Measurements from ENCODE around the gene TTC31. TPM values are rescaled to one million over a fixed set of nuclear protein-coding genes. Genes with fewer than 3 reads are reported as not detected.

The TTC31 gene
- total RNA-seq, 1 donor from 2014 or later, result 5.3 TPM

GRCh38 chr2:74524955-74525716 lies 42.3 kb downstream of the TTC31 start:
- DNase-seq (ENCODE audit: low read depth in 2 of 2), result no peak

GRCh38 chr2:74525717-74526648 lies 43.1 kb downstream of the TTC31 start, which contains the start of gene DQX1:
Gene DQX1 (minus strand): TSS chr2:74526231. CDS start chr2:74525729, 502 bp downstream.
- peak in 1 of 2 donors; percentile 29 for DNase-seq (ENCODE audit: low read depth in 2 of 2)

GRCh38 chr2:74526649-74527230 lies 43.9 kb downstream of the TTC31 start:
- DNase-seq (ENCODE audit: low read depth in 2 of 2), result no peak

GRCh38 chr2:74527741-74528140 lies 44.9 kb downstream of the TTC31 start:
- no peak for DNase-seq (ENCODE audit: low read depth in 2 of 2)

- no peak for DNase-seq (ENCODE audit: low read depth in 2 of 2)
Measured at GRCh38 chr2:74528600-74529356, 45.9 kb downstream of the TTC31 start.

DNA sequence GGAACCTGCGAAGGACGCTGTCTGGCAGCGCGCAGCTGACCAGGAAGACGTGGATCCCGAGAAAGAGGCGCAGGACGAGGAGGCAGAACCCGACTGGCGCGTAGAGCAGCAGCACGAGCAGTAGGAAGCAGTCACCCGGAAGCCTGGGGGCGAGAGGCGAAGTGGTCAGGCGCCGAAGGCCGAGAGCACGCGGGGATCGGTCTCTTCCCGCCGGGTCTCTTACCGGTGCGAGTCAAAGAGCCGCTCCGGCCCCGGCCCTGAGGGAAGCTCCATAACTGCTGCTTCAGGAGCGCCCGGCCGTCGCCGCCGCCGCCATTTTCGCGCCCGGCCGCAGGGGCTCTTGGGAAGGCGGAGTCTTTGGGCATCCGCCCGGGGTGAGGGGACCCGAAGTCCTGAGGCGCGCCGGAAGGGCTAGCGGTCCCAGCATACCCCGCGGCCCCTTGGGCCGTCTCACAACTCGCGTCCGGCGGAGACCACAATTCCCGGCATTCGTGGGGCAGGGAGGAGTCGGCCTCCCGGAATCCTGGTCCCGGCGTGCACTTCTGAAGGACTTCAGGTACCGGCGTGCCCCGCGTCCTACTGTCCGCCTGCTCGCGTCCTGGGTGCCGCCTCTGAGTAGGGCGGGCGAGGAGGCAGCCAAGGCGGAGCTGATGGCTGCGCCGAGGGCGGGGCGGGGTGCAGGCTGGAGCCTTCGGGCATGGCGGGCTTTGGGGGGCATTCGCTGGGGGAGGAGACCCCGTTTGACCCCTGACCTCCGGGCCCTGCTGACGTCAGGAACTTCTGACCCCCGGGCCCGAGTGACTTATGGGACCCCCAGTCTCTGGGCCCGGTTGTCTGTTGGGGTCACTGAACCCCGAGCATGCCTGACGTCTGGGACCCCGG lies 46.7 kb downstream of the TTC31 start, which contains the start of the genes AUP1 and HTRA2:
TSS of gene AUP1 (minus strand) at position 350 of the 882 bp plus-strand sequence. CDS start at position 273, 77 bp downstream.
TSS of gene HTRA2 (plus strand) at position 577 of the 882 bp plus-strand sequence. CDS start at position 651, 74 bp downstream.
- peak; percentile 92 to 96 for DNase-seq (ENCODE audit: low read depth in 2 of 2)

- DNase-seq (ENCODE audit: low read depth in 2 of 2), result peak; percentile 65 to 66
Measured at GRCh38 chr2:74530239-74531187, 47.6 kb downstream of the TTC31 start.

DNA sequence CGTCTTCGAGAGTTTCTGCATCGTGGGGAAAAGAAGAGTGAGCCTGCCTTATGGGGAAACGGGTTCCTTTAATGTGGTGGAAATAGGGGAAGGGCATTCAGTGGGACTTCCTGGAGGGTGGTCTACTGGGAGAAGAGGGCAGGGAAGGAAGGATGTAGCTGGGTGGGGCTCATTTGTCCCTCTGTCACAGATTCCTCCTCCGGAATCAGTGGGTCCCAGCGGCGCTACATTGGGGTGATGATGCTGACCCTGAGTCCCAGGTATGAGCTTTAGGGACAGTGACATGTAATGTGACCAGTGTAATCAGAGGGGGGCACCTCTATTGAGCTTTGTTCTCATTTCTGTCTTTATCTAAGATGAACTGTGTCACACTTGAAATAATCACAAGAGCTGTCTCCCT lies 48.8 kb downstream of the TTC31 start:
- no peak for DNase-seq (ENCODE audit: low read depth in 2 of 2)

DNA sequence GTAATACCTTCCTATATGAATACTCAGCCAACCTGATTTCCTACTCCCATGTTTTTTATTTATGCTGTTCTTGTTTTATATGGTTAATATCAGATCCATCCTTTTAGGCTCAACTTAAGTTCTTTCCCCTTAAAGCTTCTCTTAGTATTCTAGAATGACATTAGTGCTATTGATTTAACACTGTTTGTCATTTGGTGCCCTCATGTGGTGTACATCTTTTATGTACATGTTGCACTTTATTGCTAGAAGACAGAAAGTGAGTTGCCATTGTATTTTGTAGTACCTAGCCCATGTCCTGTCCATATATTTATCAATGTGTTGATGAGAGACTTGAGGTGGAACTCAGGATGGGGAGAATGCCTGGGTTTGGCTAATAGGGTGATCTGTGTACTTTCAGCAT lies 49.3 kb downstream of the TTC31 start:
- peak; percentile 37 to 68 for DNase-seq (ENCODE audit: low read depth in 2 of 2)

DNA sequence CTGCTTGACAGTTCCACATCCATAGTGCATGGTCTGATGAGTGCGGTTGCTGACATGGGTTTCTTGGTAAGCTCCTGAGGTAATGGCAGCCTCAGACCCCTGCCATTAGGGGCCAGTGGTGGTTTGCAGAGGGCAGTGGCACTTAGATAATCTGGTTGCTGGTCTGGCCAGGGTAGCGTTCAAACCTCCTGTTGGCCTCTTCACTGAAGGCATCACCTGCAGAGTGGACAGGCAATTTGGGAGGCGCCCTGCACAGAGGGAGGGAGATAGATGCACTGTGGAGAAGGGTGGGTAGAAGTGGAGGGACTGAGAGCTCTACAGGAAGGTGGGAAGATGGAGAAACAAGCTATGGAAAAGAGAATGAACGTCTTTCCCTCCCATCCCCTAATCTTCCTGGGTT lies 50.6 kb downstream of the TTC31 start:
- DNase-seq (ENCODE audit: low read depth in 2 of 2), result no peak

- DNase-seq (ENCODE audit: low read depth in 2 of 2), result no peak
Measured at GRCh38 chr2:74534411-74534810, 51.5 kb downstream of the TTC31 start.

GRCh38 chr2:74535440-74535965 lies 52.6 kb downstream of the TTC31 start:
- no peak for DNase-seq (ENCODE audit: low read depth in 2 of 2)

DNA sequence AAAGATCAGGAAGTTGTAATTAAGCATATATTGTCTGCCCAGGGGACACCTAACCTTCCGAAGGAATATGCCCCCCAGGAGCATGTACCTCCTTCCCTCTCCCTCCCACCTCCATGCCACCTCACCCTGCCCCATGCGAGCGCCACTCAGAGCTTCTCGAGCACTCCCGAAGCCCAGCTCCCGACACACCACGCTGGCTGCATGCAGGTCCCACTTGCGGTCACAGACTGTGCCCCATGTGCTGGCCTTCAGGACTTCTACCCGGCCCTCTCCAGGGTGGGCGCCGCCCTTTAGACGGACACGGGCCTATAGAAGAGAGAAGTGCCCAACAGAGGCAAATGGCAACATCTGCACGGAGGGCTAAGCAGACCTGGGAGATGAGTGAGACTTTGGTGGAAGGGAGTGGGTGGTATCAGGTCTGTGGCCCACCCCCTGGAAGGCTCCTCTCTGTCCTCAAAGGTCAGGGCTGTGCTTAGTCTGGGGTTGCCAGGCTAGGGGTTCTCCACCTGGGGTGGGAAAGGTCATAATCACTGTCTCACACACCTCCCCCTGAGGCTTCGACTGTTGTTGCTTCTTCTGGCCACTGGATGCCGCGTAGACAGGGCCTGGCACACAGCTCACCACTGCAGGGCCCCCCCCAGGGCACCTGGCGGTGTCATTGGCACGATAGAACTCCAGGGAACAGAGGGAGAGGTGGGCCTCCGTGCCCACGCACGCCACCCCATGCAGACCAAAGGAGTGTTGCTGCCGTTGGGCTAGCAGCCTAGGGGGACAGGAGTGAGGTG lies 53.5 kb downstream of the TTC31 start:
- DNase-seq (ENCODE audit: low read depth in 2 of 2), result no peak

DNA sequence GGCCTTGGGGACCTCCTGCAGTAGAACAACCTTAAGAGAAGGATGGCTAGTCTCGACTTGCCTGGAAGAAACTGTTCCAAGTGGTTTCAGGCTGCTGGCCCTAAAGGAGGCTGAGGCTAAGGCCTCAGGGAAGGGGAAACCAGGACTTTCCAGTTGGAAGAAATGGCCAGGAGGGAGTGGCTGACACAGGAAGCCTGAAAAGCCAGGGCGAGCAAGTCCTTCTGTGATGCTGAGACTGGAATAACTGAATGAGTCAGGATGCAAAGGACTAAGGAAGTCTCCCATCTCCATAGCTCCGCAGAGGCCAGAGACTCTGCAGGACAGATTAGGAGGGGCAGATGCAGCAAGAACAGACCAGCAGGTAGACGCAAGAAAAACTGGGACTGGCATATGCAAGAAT lies 54.3 kb downstream of the TTC31 start:
- DNase-seq (ENCODE audit: low read depth in 2 of 2), result no peak

DNA sequence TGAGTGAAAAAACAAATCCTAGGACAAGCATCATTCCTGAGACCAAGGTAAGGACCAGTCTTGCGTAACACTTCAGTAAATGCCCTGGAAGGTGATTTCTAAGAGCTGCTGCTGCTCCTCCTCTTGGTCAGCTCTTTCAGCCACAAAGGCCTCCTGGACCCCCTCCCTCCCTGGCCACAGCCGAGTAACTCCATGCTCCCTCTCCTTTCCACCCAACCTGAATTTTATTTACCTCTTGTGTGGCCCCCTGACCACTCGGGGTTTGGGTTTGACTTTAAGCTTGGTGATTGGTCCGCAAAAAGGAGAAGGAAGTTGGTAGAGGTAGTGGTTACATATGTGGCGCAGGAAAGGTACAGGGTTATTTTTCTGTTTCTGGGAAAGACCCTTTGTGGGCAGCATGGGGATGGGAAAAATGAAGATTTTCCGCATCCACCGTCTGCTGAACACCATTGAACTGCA lies 56.0 kb downstream of the TTC31 start:
- no peak for DNase-seq (ENCODE audit: low read depth in 2 of 2)

DNA sequence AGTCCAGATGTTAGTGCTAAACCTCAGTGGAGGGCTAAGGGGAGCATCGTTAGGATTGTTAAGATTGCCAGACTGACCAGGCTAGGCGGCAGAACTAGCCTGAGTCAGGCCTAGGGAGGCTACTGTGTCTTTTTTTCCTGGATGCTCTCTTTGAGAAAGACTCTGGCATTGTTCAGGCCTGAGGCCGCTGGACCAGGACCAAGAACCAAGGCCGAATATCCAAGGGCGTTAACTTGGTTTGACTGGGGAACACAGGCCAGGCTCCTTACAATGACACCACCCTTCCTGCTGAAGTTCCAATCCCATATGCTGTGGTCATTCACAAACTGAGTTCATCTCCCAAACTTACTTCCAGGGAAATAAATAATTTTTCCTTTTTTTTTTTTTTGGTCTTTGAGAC lies 57.4 kb downstream of the TTC31 start:
- DNase-seq (ENCODE audit: low read depth in 2 of 2), result no peak

DNA sequence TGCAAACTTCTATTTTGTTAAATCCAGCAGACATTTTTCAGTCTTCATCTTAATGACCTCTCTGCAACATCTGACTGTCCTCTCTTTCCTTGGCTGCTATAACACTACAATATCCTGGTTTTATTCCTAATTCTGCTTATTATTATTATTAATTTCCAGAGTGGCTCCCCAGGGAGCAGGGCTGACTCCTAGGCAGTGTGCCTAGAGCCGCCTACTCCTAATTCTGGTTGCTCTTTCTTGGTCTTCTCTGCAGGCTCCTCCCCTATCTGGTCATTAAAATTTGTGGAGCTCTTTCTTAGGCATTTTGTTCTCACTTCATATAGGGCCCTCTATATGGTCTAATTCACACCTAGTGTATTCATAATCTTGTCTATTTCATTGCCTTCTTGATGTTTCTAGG lies 60.1 kb downstream of the TTC31 start:
- DNase-seq (ENCODE audit: low read depth in 2 of 2), result no peak

Data from dermis microvascular lymphatic vessel endothelial cell (primary cell).